Naive thymus-derived CD4-positive, alpha-beta T cell (primary cell): ENCODE results near the gene TMEM147. TPM values are rescaled to one million over a fixed set of nuclear protein-coding genes. Genes with fewer than 3 reads are reported as not detected.

Experiments used
- ATAC-seq: fragments of 150-1000 bp; cut with Tn5 transposase; 2 replicates; pipeline ENCODE4 v1.10.0; 2021; ENCODE audit warnings: mild to moderate bottlenecking, moderate library complexity
- CTCF ChIA-PET: fragments of 350-600 bp; sonication (Branson Sonifier 250); formaldehyde crosslinking; loops from one replicate; lab custom pipeline; 2021; ENCODE audit warnings: antibody characterized with exemption; lab: Charles Lee
- POLR2A ChIA-PET: fragments of 350-600 bp; sonication (Branson Sonifier 250); formaldehyde crosslinking; loops from one replicate; lab custom pipeline; 2021; ENCODE audit warnings: antibody characterized with exemption, inconsistent platforms; lab: Charles Lee
- DNase-seq, 9 donors: peaks; one replicate each; pipeline versions ENCODE4 v3.0.0 to v3.0.0-alpha.2; 2020 to 2022; ENCODE audit warnings: mixed read lengths in 1 of 9
- H3K27ac ChIP-seq: one replicate; pipeline ENCODE4 v1.7.0; 2013; ENCODE audit warnings: mild to moderate bottlenecking, low read depth, low read length, moderate library complexity
- H3K27me3 ChIP-seq, 2 donors: one replicate each; pipeline ENCODE4 v1.7.0; 2013; ENCODE audit warnings: low read length in 2 of 2, mild to moderate bottlenecking in 2 of 2, moderate library complexity in 2 of 2; ENCODE audit not compliant: control insufficient read depth in 2 of 2, insufficient read depth in 2 of 2
- H3K36me3 ChIP-seq, 3 experiments: 1 replicate in 2 of 3; 2 replicates in 1 of 3; pipeline ENCODE4 v1.7.0; 2013; ENCODE audit warnings: low read length in 3 of 3, mild to moderate bottlenecking in 3 of 3, moderate library complexity in 1 of 3; ENCODE audit not compliant: insufficient read depth in 3 of 3, control insufficient read depth in 2 of 3
- H3K4me1 ChIP-seq, 2 donors: one replicate each; pipeline ENCODE4 v1.7.0; 2013; ENCODE audit warnings: low read length in 2 of 2, mild to moderate bottlenecking in 2 of 2, moderate library complexity in 1 of 2; ENCODE audit not compliant: control insufficient read depth in 2 of 2, insufficient read depth in 2 of 2
- H3K4me3 ChIP-seq: 2 replicates; pipeline ENCODE4 v1.7.0; 2013; ENCODE audit warnings: mild to moderate bottlenecking, low read length
- H3K9me3 ChIP-seq, 3 experiments: 1 replicate in 2 of 3; 2 replicates in 1 of 3; pipeline ENCODE4 v1.7.0; 2013; ENCODE audit warnings: low read length in 3 of 3; ENCODE audit not compliant: control insufficient read depth in 2 of 3
- H3K27ac Mint-ChIP-seq, 9 donors: one replicate each; pipeline ENCODE4 v1.8.0; 2020 to 2022; ENCODE audit warnings: mixed read lengths in 9 of 9, mild to moderate bottlenecking in 8 of 9, moderate library complexity in 5 of 9, inconsistent platforms in 2 of 9
- H3K27me3 Mint-ChIP-seq, 5 donors: one replicate each; pipeline ENCODE4 v1.8.0; 2021 to 2022; ENCODE audit warnings: mixed read lengths in 5 of 5, mild to moderate bottlenecking in 1 of 5
- H3K36me3 Mint-ChIP-seq, 5 donors: one replicate each; pipeline ENCODE4 v1.8.0; 2020 to 2022; ENCODE audit warnings: mixed read lengths in 5 of 5, mild to moderate bottlenecking in 3 of 5, inconsistent platforms in 1 of 5
- H3K4me1 Mint-ChIP-seq, 7 donors: one replicate each; pipeline ENCODE4 v1.8.0; 2020 to 2022; ENCODE audit warnings: mixed read lengths in 7 of 7, mild to moderate bottlenecking in 3 of 7, inconsistent platforms in 1 of 7
- H3K4me3 Mint-ChIP-seq, 10 donors: one replicate each; pipeline ENCODE4 v1.8.0; 2020 to 2022; ENCODE audit warnings: mild to moderate bottlenecking in 10 of 10, mixed read lengths in 10 of 10, moderate library complexity in 6 of 10, inconsistent platforms in 2 of 10
- H3K9me3 Mint-ChIP-seq, 11 donors: one replicate each; pipeline ENCODE4 v1.8.0; 2020 to 2022; ENCODE audit warnings: mixed read lengths in 11 of 11, mild to moderate bottlenecking in 4 of 11, inconsistent platforms in 1 of 11, moderate library complexity in 1 of 11
- intact Hi-C, 2 donors: fragments of 100-400 bp; cut with micrococcal nuclease; formaldehyde crosslinking; loops; one replicate each; pipeline ENCODE4 v1.15.1; 2023
- polyA plus RNA-seq, 2 donors: library from polyadenylated mRNA; unstranded; fragments of 300-500 nt; fragmentation: Illumina TruSeq; gene quantifications; one replicate each; pipeline ENCODE4 v1.2.3, GENCODE V29; 2021
- total RNA-seq, 6 experiments: library from RNA in 5 of 6; stranded (reverse) in 5 of 6; gene quantifications; 1 replicate in 5 of 6; 2 replicates in 1 of 6; pipeline ENCODE4 v1.2.3 and lab custom pipeline; 2021 to 2026

Gene TMEM147
- total and polyA plus RNA-seq, 7 experiments from 2014 or later, result 24.7 to 154 (median 41.7) TPM

GRCh38 chr19:35517342-35517741, 28.1 kb upstream of the TMEM147 start:
- H3K36me3 Mint-ChIP-seq, result no peaks in the 10 kb centered on the region
- Histone ChIP-seq H3K4me1 (no peaks in the 10 kb centered on the region), H3K27ac (no peak overlapping the region), H3K4me3 (no peak overlapping the region), H3K27me3 (no peaks in the 10 kb centered on the region), H3K36me3 (no peaks in the 10 kb centered on the region), H3K9me3 (no peaks in the 10 kb centered on the region)
- no peak overlapping the region for H3K27ac Mint-ChIP-seq
- H3K9me3 Mint-ChIP-seq, result no peaks in the 10 kb centered on the region
- H3K4me3 Mint-ChIP-seq, result no peak overlapping the region
- POLR2A ChIA-PET, result no interaction called here
- peaks cover 0 to 5% (median 0%) of the 10 kb centered on the region in 7 donors for H3K4me1 Mint-ChIP-seq
- ATAC-seq, result no peak
- CTCF ChIA-PET, result no interaction called here
- intact Hi-C loops, result no loop called here
- peaks cover 0 to 25% (median 19%) of the 10 kb centered on the region in 5 donors for H3K27me3 Mint-ChIP-seq
- no peak for DNase-seq

GRCh38 chr19:35518313-35518712, 27.1 kb upstream of the TMEM147 start:
- H3K36me3 Mint-ChIP-seq, result no peaks in the 10 kb centered on the region

GRCh38 chr19:35519291-35519690, 26.1 kb upstream of the TMEM147 start:
- DNase-seq (no peak), ATAC-seq (no peak)
- Histone ChIP-seq H3K9me3 (no peaks in the 10 kb centered on the region), H3K4me3 (no peak overlapping the region), H3K4me1 (no peaks in the 10 kb centered on the region), H3K27ac (no peak overlapping the region), H3K27me3 (no peaks in the 10 kb centered on the region), H3K36me3 (no peaks in the 10 kb centered on the region)
- no peaks in the 10 kb centered on the region for H3K36me3 Mint-ChIP-seq
- H3K27ac Mint-ChIP-seq, result no peak overlapping the region
- ChIA-PET POLR2A (no interaction called here), CTCF (no interaction called here)
- H3K27me3 Mint-ChIP-seq, result peaks cover 0 to 15% (median 10%) of the 10 kb centered on the region in 5 donors
- no peaks in the 10 kb centered on the region for H3K9me3 Mint-ChIP-seq
- intact Hi-C loops, result no loop called here
- H3K4me3 Mint-ChIP-seq, result no peak overlapping the region
- H3K4me1 Mint-ChIP-seq, result peaks cover 0 to 5% (median 0%) of the 10 kb centered on the region in 7 donors

More at GRCh38 chr19:35518313-35518712, 27.1 kb upstream of the TMEM147 start:
- Mint-ChIP-seq H3K27ac (no peak overlapping the region), H3K4me3 (no peak overlapping the region), H3K4me1 (peaks cover 0 to 5% (median 0%) of the 10 kb centered on the region in 7 donors), H3K27me3 (peaks cover 0 to 17% (median 12%) of the 10 kb centered on the region in 5 donors), H3K9me3 (no peaks in the 10 kb centered on the region)
- DNase-seq (no peak), ATAC-seq (no peak)
- Histone ChIP-seq H3K9me3 (no peaks in the 10 kb centered on the region), H3K27me3 (no peaks in the 10 kb centered on the region), H3K27ac (no peak overlapping the region), H3K4me3 (no peak overlapping the region), H3K4me1 (no peaks in the 10 kb centered on the region), H3K36me3 (no peaks in the 10 kb centered on the region)
- POLR2A ChIA-PET, result no interaction called here
- intact Hi-C loops, result no loop called here
- CTCF ChIA-PET, result interaction anchor here (0.8 kb wide), 1 partner anchor 20 kb away, joined by 3 read pairs; no protein-coding TSS in a partner anchor

- ATAC-seq (no peak), DNase-seq (no peak)
- Mint-ChIP-seq H3K4me1 (peaks cover 0 to 2% (median 0%) of the 10 kb centered on the region in 7 donors), H3K27me3 (peaks cover 0 to 13% (median 7%) of the 10 kb centered on the region in 5 donors), H3K9me3 (no peaks in the 10 kb centered on the region), H3K36me3 (no peaks in the 10 kb centered on the region), H3K27ac (no peak overlapping the region), H3K4me3 (no peak overlapping the region)
- no peaks in the 10 kb centered on the region for H3K36me3 ChIP-seq
- intact Hi-C loops, result no loop called here
- H3K4me1 ChIP-seq, result no peaks in the 10 kb centered on the region
- ChIA-PET POLR2A (no interaction called here), CTCF (interaction anchor here (0.6 to 1.4 kb wide), 2 partner anchors 11 to 17 kb away, joined by 6 to 7 read pairs; no protein-coding TSS in a partner anchor)
- no peaks in the 10 kb centered on the region for H3K9me3 ChIP-seq
- H3K27ac ChIP-seq, result no peak overlapping the region
- no peaks in the 10 kb centered on the region for H3K27me3 ChIP-seq
- no peak overlapping the region for H3K4me3 ChIP-seq
Measured at GRCh38 chr19:35521124-35521743, 24.2 kb upstream of the TMEM147 start.

GRCh38 chr19:35522745-35523327, 22.6 kb upstream of the TMEM147 start:
- ChIA-PET CTCF (no interaction called here), POLR2A (no interaction called here)
- Mint-ChIP-seq H3K4me1 (peaks cover 0 to 2% (median 0%) of the 10 kb centered on the region in 7 donors), H3K27me3 (peaks cover 5 to 18% (median 11%) of the 10 kb centered on the region in 5 donors), H3K36me3 (no peaks in the 10 kb centered on the region), H3K4me3 (no peak overlapping the region), H3K9me3 (no peaks in the 10 kb centered on the region), H3K27ac (no peak overlapping the region)
- DNase-seq (no peak), ATAC-seq (no peak)
- H3K36me3 ChIP-seq, result no peaks in the 10 kb centered on the region
- H3K27ac ChIP-seq, result no peak overlapping the region
- no peaks in the 10 kb centered on the region for H3K27me3 ChIP-seq
- H3K9me3 ChIP-seq, result no peaks in the 10 kb centered on the region
- no peaks in the 10 kb centered on the region for H3K4me1 ChIP-seq
- intact Hi-C loops, result no loop called here
- no peak overlapping the region for H3K4me3 ChIP-seq

- Histone ChIP-seq H3K27ac (no peak overlapping the region), H3K9me3 (no peaks in the 10 kb centered on the region), H3K27me3 (no peaks in the 10 kb centered on the region), H3K4me3 (no peak overlapping the region), H3K36me3 (no peaks in the 10 kb centered on the region), H3K4me1 (no peaks in the 10 kb centered on the region)
- CTCF ChIA-PET, result no interaction called here
- ATAC-seq (no peak), DNase-seq (no peak)
- intact Hi-C loops, result no loop called here
- Mint-ChIP-seq H3K36me3 (no peaks in the 10 kb centered on the region), H3K27ac (no peak overlapping the region), H3K27me3 (peaks cover 11 to 28% (median 25%) of the 10 kb centered on the region in 5 donors), H3K4me3 (no peak overlapping the region), H3K9me3 (no peaks in the 10 kb centered on the region), H3K4me1 (peaks cover 0 to 2% (median 0%) of the 10 kb centered on the region in 7 donors)
- POLR2A ChIA-PET, result no interaction called here
Measured at GRCh38 chr19:35524181-35524837, 21.1 kb upstream of the TMEM147 start.
